ENCODE results near the gene PIM3.

The PIM3 gene

DNA sequence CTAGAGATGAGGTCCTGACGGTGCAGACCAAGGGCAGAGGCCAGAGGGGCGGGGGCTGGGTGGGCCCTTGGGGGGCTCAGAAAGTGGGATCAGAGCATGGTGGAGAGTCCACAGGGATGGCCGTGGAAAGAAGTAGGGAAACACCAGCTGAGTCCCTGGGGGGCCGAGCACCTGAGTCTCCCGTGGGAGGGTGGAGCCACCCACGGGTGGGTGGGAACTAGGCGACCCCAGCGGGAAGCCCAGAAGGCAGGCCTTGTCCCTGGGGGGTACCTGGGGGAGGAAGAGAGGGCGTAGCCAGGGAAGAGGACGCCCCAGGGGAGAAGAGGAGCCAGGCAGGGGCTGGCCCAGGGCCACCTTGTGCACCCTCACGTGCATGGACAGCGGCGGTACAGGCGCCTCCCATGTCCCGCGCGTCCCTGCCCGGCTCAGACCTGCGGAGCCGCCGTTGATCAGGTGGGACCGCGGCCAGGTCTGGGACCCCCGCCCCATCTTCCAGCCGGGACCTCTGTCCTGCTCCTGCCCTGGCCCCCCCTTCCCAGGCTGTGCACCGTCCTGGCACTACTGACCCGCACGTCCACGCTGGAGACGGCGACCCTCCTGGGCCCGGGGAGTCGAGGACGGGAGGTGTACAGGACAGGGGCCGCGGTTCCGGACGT is 31.9 kb upstream of the PIM3 start:
- no peak for DNase-seq

DNA sequence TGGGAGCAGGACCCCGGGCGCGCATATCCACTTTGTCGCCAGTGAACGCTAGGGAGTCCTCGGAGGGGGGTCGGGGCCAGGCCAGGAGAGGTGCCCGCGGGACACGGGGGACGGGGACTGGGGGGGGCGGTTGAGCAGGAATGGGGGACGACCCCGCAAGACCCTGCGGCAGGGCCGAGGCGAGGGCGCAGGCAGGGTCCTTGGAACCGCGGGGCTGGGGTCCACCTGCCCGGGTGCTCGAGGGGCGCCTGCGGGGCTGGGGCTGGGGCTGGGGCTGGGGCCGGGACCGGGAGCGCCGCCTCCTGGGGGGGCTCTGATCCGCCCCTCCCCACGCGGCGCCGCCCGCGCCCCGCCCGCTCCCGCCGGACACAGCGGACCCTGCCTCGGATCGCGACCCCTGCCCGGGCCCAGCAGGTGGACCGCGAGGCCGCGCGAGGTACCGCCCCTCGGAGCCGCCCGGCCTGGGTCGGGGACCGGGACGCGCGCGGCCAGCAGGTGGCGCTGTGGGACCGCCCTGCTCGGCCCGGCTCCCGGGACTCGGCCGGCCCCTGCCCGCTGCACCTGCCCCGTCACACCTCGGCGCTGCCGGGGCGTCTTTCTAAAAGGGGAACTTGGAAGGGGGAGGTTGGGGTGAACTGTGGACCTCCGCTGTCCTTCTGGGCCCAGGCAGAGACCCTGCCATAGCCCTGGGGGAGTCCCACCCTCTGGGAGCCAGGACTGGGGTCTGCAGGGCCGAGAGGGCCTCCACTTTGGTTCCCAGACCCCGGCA is 31.2 kb upstream of the PIM3 start:
- no peak for DNase-seq

DNA sequence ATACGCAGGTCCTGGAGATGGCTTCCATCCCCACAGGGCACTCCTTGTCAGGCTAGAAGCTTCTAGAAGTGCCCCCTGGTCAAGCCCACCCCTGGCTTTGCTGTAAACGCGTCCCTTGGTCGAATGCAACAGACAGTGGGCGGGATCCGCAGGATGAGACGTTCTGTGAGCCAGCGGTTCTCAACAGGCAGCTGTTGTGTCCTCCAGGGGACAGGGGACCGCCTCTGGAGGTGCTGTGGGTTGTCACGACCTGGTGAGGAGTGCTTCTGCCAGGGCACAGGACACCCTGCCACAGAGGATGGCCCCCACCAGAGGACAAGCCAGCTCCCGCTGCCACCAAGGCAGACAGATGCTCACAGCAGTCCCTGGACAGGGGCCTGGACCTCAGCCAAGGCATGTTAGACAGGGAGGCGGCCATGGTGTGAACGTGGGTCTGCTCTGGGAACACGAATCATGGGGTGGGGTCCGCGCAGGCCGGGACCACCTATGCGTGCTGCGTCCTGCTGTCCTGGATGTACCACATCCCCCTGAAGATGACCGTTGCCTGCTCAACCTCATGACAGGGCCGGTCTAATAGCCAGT is 30.5 kb upstream of the PIM3 start:
- no peak for DNase-seq

DNA sequence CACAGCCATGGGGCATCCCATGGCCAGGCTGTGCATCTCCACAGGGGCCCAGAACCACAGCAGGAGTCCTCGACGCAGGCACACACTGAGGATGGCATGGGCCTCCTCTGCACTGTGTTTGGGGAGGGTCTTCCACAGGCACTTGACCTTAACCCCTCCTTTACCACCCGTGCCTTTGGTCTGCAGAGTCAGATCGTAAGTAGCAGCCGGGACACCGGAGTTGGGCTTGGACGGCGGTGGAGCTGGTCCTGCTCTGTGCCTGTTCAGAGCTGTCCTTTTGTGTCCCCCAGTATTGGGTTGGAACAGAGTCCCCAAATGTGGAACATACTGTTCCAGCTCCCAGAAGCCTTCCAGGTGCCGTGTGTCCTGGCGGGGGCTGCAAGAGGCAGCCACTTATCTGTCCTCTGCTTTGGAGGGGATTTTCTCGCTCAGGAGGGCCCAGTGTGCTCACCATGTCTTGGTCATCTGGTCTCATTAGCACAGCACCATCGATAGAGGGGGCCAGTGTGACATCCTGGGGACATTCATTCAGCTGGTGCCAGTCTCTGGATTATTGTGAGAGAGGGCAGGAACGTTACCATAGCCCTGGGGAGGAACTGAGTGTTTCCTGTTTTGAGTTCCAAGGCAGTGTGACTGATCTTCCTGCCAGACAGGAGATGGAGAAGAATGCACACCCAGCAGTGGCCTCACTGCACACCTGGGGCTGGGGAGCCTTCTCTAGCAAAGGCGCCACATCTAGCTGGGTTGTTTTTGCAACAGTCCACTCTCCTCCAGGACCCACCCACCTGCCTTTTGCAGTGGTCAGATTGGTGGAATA is 29.8 kb upstream of the PIM3 start:
- no peak for DNase-seq

DNA sequence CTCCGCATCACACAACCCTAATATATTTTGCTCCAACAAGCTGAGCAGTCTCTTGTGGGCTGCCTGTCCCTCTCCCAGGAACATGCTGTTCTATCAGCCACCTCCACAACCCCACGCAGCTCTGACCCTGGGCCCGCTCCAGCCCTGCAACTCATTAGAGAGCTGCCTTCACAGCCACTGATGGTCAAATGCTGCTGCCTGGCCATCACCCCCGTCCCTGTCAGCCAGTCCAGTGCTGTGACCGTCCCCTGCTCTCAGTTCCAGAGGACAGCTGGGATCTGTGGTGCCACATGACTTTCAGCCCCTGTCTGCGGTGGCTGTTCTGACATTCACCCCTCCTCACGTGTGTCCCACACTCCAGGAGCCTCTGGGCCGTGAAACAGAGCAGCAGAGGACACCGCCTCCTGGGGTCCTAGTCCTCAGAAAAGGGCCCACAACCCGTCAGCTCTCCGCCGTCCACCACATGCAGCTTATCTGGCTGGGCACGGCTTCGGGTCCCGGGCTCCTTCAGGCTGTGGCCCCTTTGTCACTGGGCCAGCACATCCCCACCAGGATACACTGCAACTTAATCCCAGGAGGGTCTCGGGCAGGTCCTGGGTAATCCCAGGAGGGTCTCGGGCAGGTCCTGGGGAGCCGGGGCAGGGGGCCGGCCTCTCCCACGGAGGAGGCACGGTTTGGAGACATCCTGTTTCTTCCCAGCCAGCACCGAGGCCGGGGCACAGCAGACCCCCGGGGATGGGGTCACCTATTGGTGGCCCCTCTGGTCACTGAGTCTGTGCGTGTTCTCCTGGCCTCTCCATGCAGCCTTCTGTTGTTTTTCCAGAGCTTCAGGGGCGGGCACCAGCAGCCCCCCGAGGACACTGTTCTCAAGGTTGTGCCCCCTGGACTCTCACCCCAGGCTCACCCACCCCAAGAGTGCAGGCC is 27.1 kb upstream of the PIM3 start:
- DNase-seq = no peak

- DNase-seq = no peak
These were observed 26.2 kb upstream of the PIM3 start for GRCh38 chr22:49934160-49934890.

GRCh38 chr22:49934891-49935557 is 25.5 kb upstream of the PIM3 start:
- DNase-seq = no peak

- no peak for DNase-seq
These were observed 25.0 kb upstream of the PIM3 start for GRCh38 chr22:49935561-49935960.

DNA sequence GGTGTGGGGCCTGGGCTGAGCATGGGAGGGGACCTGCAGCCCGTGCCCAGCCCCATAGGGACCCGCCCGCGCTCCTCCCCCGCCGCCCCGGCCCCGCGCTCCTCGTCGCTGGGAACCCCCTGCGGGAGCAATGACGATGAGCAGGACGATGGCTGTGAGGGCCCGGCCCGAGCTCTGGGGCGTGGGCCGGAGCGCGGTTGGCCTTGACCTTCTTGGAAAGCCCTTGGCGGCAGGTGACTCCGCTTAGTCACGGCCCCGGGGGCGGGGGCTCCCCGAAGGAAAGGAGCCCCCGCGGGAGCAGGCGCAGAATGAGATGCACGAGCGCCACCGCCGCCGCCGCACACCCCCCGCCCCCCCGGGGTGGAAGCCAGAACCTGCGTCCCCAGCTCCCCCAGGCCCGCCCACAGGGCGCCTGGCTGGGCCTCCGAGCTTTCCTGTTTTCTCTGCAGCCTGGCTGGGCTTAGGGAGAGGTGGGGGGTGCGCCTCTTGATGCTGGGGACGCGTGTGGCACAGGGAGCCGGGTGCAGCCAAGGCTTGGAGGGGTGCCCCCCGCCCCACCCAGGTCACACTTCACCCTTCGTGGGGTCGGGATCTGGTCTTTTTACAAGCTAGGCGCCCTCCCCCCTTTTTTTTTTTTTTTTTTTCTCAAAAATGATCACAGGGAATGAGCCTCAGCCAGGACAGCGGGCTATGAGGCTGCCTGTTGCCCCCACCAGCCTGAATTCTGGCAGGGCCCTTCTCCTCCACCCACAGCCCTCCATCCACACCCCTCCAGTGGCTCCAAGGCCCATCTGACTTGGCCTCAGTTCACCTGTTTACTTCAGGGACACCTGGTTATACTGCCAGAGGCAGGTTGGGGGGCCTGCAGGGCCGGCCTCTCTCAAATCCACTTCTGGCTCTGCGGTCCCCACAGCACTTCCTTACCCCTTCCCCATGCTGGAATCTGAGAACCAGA is 24.3 kb upstream of the PIM3 start:
- peak; percentile 33 for DNase-seq

DNA sequence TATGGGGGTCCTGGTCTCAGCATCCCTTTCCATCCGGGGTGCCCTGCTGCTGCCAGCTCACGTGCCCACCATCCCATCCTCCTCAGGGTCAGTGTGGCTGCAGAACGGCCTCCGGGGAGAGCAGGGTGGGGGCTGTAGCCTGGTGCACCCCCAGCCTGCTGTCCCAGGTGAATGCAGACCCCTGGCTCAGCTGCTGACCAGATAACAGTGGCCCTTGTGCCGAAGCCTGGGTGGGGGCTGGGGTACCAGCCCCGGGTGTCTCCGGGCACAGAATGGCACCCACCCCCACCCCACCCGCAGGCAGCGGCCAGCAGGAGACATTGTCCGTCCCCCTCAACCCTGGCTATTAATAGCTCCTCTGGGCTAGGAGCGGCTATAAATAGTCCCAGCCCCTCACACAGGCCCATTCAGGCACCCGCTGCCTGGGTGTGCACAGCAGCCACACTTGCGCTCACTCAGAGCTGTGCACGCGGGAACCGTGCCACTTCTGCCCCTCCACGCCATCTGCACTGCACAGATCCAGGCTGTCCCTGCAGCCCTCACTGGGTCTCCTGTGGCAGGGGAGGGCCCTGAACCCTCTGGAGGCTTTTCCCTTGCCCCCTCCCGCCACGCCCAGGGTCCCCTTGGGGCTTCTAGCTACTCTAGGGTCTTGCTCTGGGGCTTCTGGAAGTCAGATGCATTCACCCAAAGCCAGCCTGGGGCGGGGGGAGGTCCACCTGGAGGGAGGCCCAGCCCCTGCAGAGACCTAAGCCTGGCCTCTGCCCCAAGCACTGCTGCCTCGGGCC is 23.4 kb upstream of the PIM3 start:
- DNase-seq = no peak

GRCh38 chr22:49937758-49938564 is 22.6 kb upstream of the PIM3 start:
- no peak for DNase-seq

DNA sequence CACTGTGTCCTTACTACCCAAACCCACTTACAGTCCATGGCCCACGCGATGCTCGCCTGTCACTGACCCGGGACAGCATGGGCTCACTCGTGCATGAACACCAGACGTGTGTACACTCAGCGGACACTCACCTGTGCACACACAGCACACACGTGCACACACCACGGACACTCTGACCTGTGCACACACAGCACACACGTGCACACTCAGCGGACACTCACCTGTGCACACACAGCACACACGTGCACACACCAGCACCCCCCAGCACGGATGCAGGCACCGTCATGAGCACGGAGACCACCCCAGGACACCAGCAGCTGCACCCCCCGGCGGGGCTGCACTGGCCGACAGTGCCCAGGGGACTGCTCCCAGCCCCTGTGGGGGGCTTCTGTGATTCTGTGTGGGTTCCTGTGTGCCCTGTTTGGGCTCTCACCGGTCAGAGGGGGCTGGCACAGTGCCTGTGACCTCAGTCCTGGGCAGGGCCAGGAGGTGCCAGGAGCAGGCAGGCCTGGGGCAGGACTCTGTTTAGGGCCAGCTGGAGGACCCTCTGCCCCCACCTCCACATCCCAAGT is 21.9 kb upstream of the PIM3 start:
- DNase-seq = no peak

- no peak for DNase-seq
These were observed 18.9 kb upstream of the PIM3 start for GRCh38 chr22:49941507-49942316.

- no peak for DNase-seq
These were observed 17.8 kb upstream of the PIM3 start for GRCh38 chr22:49942565-49943404.

- no peak for DNase-seq
These were observed 17.2 kb upstream of the PIM3 start for GRCh38 chr22:49943405-49943765.
